K562 (cell line): ENCODE data around the gene IL1B. TPM values are rescaled to one million over a fixed set of nuclear protein-coding genes. Genes with fewer than 3 reads are reported as not detected.

Source experiments
- ATAC-seq: fragments of 200-7000 bp; cut with Tn5 transposase; 3 replicates; pipeline ENCODE4 v1.9.1; 2020; ENCODE audit warnings: moderate library complexity
- BruUV-seq: library from RNA; stranded (reverse); fragments of 400-500 nt; replicated peaks from 2 replicates; lab custom pipeline; 2021; lab: Mats Ljungman, UMichigan
- CTCF ChIA-PET: fragments of 300-600 bp; formaldehyde crosslinking; extraction: SDS; loops from one replicate; lab custom pipeline; 2021; ENCODE audit warnings: low intra/inter-chr PET ratio; lab: Yijun Ruan, JAX
- POLR2A ChIA-PET: fragments of 300-600, 350-650 bp; sonication (Branson Sonifier 250); formaldehyde crosslinking; extraction: SDS; loops from one replicate; lab custom pipeline; 2021; ENCODE audit warnings: antibody characterized with exemption, inconsistent platforms; lab: Yijun Ruan, JAX
- DNase-seq, 4 experiments: peaks; one replicate each; pipeline versions ENCODE4 v3.0.0 to v3.0.0-alpha.2; 2011 to 2018; ENCODE audit warnings: low spot score in 3 of 4, mixed read lengths in 3 of 4; ENCODE audit errors: extremely low read depth in 1 of 4
- FAIRE-seq: peaks from 2 replicates; lab custom pipeline; 2011; peaks lifted over from hg19 to GRCh38; lab: Jason Lieb, UNC
- H2AFZ ChIP-seq: 2 replicates; pipeline ENCODE4 v1.6.0; 2011; ENCODE audit warnings: low read depth, low read length, control low read depth, inconsistent platforms
- H3K27ac ChIP-seq: fragments of 200-600 bp; 3 replicates; pipeline ENCODE4 v1.8.0; 2011; ENCODE audit warnings: low read depth, mild to moderate bottlenecking, control low read depth, inconsistent platforms, low read length, moderate library complexity, mixed read lengths; ENCODE audit errors: extremely low read depth
- H3K27me3 ChIP-seq, 2 experiments: fragments of 300-600 bp in 1 of 2; 2 replicates in 1 of 2; 3 replicates in 1 of 2; pipeline versions ENCODE4 v1.6.0 to v1.8.0; 2011; ENCODE audit warnings: inconsistent platforms in 2 of 2, low read length in 2 of 2, mild to moderate bottlenecking in 1 of 2, mixed read lengths in 1 of 2, moderate library complexity in 1 of 2; ENCODE audit not compliant: control insufficient read depth in 2 of 2, insufficient read depth in 2 of 2
- H3K36me3 ChIP-seq: fragments of 300-600 bp; 3 replicates; pipeline ENCODE4 v1.8.0; 2011; ENCODE audit warnings: mild to moderate bottlenecking, low read length, inconsistent platforms; ENCODE audit not compliant: control insufficient read depth, insufficient read depth
- H3K4me1 ChIP-seq, 2 experiments: fragments of 200-600 bp in 1 of 2; replicated peaks in 1 of 2; 2 replicates in 1 of 2; 3 replicates in 1 of 2; pipeline versions ENCODE4 v1.5.1 to v1.8.0; 2011; ENCODE audit warnings: inconsistent platforms in 2 of 2, low read length in 2 of 2, mild to moderate bottlenecking in 1 of 2, mixed read lengths in 1 of 2, moderate library complexity in 1 of 2; ENCODE audit not compliant: control insufficient read depth in 2 of 2, insufficient read depth in 2 of 2
- H3K4me2 ChIP-seq: 2 replicates; pipeline ENCODE4 v1.6.1; 2011; ENCODE audit warnings: low read length, control low read depth, inconsistent platforms, mixed read lengths; ENCODE audit not compliant: insufficient read depth
- H3K4me3 ChIP-seq: fragments of 200-600 bp; sonication (generic), shearing (Covaris generic); 2 replicates; pipeline ENCODE4 v1.5.1; 2016; ENCODE audit warnings: control low read depth, inconsistent platforms
- H3K79me2 ChIP-seq: fragments of 200-600 bp; 3 replicates; pipeline ENCODE4 v1.8.0; 2011; ENCODE audit warnings: low read length, inconsistent platforms; ENCODE audit not compliant: control insufficient read depth, insufficient read depth
- H3K9ac ChIP-seq, 2 experiments: 2 replicates each; pipeline versions ENCODE4 v1.6.0 to v1.6.1; 2011; ENCODE audit warnings: low read depth in 2 of 2, low read length in 2 of 2, control low read depth in 1 of 2, inconsistent platforms in 1 of 2, mild to moderate bottlenecking in 1 of 2, mixed read lengths in 1 of 2; ENCODE audit not compliant: insufficient read depth in 1 of 2
- H3K9me1 ChIP-seq: one replicate; pipeline ENCODE4 v1.6.0; 2011; ENCODE audit warnings: inconsistent platforms, mild to moderate bottlenecking, low read length, moderate library complexity; ENCODE audit not compliant: control insufficient read depth, insufficient read depth
- H3K9me3 ChIP-seq: replicated peaks from 2 replicates; pipeline ENCODE4 v1.5.1; 2011; ENCODE audit warnings: low read depth, low read length, inconsistent platforms; ENCODE audit not compliant: control insufficient read depth, insufficient read depth
- H4K20me1 ChIP-seq: replicated peaks from 2 replicates; pipeline ENCODE4 v1.6.1; 2011; ENCODE audit warnings: low read length, inconsistent platforms, mixed read lengths; ENCODE audit not compliant: control insufficient read depth, insufficient read depth
- CBFA2T2 ChIP-seq: fragments of 450-650 bp; conservative IDR thresholded peaks from 2 replicates; pipeline ENCODE4 v1.6.1; 2017; ENCODE audit warnings: mild to moderate bottlenecking
- HDGF ChIP-seq: fragments of 450-650 bp; IDR thresholded peaks from 2 replicates; pipeline ENCODE4 v1.6.1; 2016
- POLR2H ChIP-seq: IDR thresholded peaks from 2 replicates; pipeline ENCODE4 v1.6.1; 2016; ENCODE audit warnings: missing genetic modification characterization, low read depth, mild to moderate bottlenecking, control low read depth, missing compliant biosample characterization, moderate library complexity
- TEAD1 ChIP-seq, 2 experiments: fragments of 450-650 bp in 1 of 2; sonication (generic) in 1 of 2; formaldehyde crosslinking; IDR thresholded peaks; 2 replicates each; pipeline versions ENCODE4 v1.4.0 to v1.8.0; 2020 to 2022; ENCODE audit warnings: mild to moderate bottlenecking in 2 of 2, missing genetic modification reagents in 1 of 2
- WGBS: fragments of 100-300 bp; shearing (Covaris generic); methylation state at CpG from one replicate; pipeline ENCODE4 v1.1.6; 2016; ENCODE audit warnings: low coverage, mixed read lengths; ENCODE audit not compliant: insufficient coverage; ENCODE audit errors: missing lambda C conversion rate; 5-methylcytosine and 5-hydroxymethylcytosine counted together
- in situ Hi-C: fragments of 300-500 bp; cut with MboI; formaldehyde crosslinking; loops from 4 replicates; pipeline ENCODE4 v1.15.0; 2018; ENCODE audit warnings: inconsistent platforms, mixed read lengths
- intact Hi-C: fragments of 100-400 bp; cut with micrococcal nuclease; formaldehyde crosslinking; loops from 2 replicates; pipeline ENCODE4 v1.14.2; 2022
- polyA plus RNA-seq, 8 experiments: library from polyadenylated mRNA; depleted of rRNA in 4 of 8; stranded (reverse) in 5 of 8; unstranded in 3 of 8; fragments of >200 nt; fragmentation: Nextera tagmentation in 2 of 8; fragmentation: Illumina TruSeq in 1 of 8; extraction: Ambion mirVana in 2 of 8; extraction: Trizol in 1 of 8; gene quantifications; 2 replicates each; pipeline versions ENCODE4 v1.2.1 to v1.2.3, GENCODE V29; 2011 to 2014; ENCODE audit warnings: inconsistent platforms in 1 of 8, missing spikeins in 1 of 8
- total RNA-seq, 7 experiments: library from RNA; depleted of rRNA in 6 of 7; stranded (reverse); fragments of >200 nt in 6 of 7; fragmentation: Illumina TruSeq in 2 of 7; extraction: Trizol in 2 of 7; gene quantifications; 2 replicates each; pipeline versions ENCODE4 v1.2.1 to v1.2.3, GENCODE V29; 2011 to 2021; ENCODE audit warnings: low replicate concordance in 1 of 7
- TF ChIP-seq, protein P1 (sequence below), 3 experiments: IDR thresholded peaks in 2 of 3; conservative IDR thresholded peaks in 1 of 3; 2 replicates each; pipeline ENCODE4 v1.5.1; 2011 to 2012; ENCODE audit warnings: low read length in 3 of 3, mild to moderate bottlenecking in 3 of 3, control low read depth in 2 of 3, improper control_type of control experiment in 1 of 3, inconsistent platforms in 1 of 3, low read depth in 1 of 3, mixed read lengths in 1 of 3, moderate library complexity in 1 of 3; ENCODE audit not compliant: insufficient read depth in 2 of 3

IL1B gene
- total and polyA plus RNA-seq, 9 of the 15 experiments (the other 6 are each of a cell fraction or from before 2014, with no cell fraction given): 0.29 TPM; not detected in 8

DNA sequence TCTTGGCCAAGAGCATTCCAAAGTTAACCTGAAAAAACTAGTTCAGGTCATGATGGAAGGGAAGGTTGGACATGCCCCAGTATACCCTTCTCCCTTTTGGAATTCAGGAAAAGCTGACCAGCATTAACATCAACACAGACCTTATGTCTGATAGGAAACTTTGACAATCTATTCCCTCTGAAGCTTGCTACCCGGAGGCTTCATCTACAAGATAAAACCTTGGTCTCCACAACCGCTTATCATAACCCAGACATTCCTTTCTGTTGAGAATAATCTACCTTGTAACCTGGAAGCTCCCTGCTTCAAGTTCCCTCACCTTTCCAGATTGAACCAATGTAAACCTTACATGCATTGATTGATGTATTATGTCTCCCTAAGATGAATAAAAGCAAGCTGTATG is 49.7 kb upstream of the IL1B start:
- no peak overlapping the region for H3K4me3 ChIP-seq
- POLR2A ChIA-PET: interaction anchor here (0.9 to 1.6 kb wide), 2 partner anchors 16 to 27 kb away, joined by 3 to 5 read pairs; no protein-coding TSS in a partner anchor

More for the DNA sequence above, 49.7 kb upstream of the IL1B start:
- Histone ChIP-seq H4K20me1 (no peaks in the 10 kb centered on the region), H3K9me3 (no peaks in the 10 kb centered on the region), H3K36me3 (no peaks in the 10 kb centered on the region), H3K79me2 (no peaks in the 10 kb centered on the region), H3K4me1 (peaks cover 0 to 6% of the 10 kb centered on the region in 2 experiments; a peak in 1 of 5 replicates), H3K9ac (no peak overlapping the region), H3K9me1 (no peaks in the 10 kb centered on the region), H2AFZ (no peak overlapping the region), H3K27ac (no peak overlapping the region), H3K27me3 (no peaks in the 10 kb centered on the region), H3K4me2 (no peak overlapping the region)
- 0% methylated on average over 2 of the region's 2 CpGs for WGBS
- CTCF ChIA-PET: interaction anchor here (3.0 kb wide), 1 partner anchor 137 kb away, joined by 46 read pairs; no protein-coding TSS in a partner anchor
- in situ Hi-C loops: loop anchor here (25.0 kb wide), 1 partner anchor 274 kb away; no protein-coding TSS in a partner anchor
- DNase-seq (no peak), FAIRE-seq (no peak), ATAC-seq (no peak)
- TF ChIP-seq TEAD1 (CRISPR knock-in tag; IDR thresholded peaks at IDR 0.05) (no peak), CBFA2T2 (0 out of 2 replicates have a peak, but pooled peaks have one; percentile 18), POLR2H (tag) (no peak), HDGF (no peak)
- TF ChIP-seq, protein P1, sequence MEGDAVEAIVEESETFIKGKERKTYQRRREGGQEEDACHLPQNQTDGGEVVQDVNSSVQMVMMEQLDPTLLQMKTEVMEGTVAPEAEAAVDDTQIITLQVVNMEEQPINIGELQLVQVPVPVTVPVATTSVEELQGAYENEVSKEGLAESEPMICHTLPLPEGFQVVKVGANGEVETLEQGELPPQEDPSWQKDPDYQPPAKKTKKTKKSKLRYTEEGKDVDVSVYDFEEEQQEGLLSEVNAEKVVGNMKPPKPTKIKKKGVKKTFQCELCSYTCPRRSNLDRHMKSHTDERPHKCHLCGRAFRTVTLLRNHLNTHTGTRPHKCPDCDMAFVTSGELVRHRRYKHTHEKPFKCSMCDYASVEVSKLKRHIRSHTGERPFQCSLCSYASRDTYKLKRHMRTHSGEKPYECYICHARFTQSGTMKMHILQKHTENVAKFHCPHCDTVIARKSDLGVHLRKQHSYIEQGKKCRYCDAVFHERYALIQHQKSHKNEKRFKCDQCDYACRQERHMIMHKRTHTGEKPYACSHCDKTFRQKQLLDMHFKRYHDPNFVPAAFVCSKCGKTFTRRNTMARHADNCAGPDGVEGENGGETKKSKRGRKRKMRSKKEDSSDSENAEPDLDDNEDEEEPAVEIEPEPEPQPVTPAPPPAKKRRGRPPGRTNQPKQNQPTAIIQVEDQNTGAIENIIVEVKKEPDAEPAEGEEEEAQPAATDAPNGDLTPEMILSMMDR (IDR thresholded peaks at IDR 0.05 in 2 of 3, conservative IDR thresholded peaks at IDR 0.05 in 1 of 3; ENCODE audit: insufficient read depth in 2 of 3, low read depth in 1 of 3, low read length in 3 of 3): no peak
- intact Hi-C loops: loop anchor here (5.0 kb wide), 1 partner anchor 56 kb away; no protein-coding TSS in a partner anchor
- no TSS peak for BruUV-seq
